Hepatocyte (in vitro differentiated cells): ENCODE measurements around the gene TRPC4.

Experiments used
- CTCF ChIP-seq: fragments of 200-600 bp; sonication (generic); IDR thresholded peaks from 2 replicates; pipeline ENCODE4 v1.5.1; 2016; ENCODE audit warnings: antibody characterized with exemption, mild to moderate bottlenecking; ENCODE audit not compliant: poor library complexity
- EZH2 ChIP-seq: fragments of 200-600 bp; sonication (generic); IDR thresholded peaks from 2 replicates; pipeline ENCODE4 v1.6.1; 2016; ENCODE audit warnings: antibody characterized with exemption, mild to moderate bottlenecking, borderline replicate concordance
- EZH2phosphoT487 ChIP-seq: fragments of 200-600 bp; sonication (generic); IDR thresholded peaks from one replicate; pipeline ENCODE4 v1.6.1; 2018; ENCODE audit warnings: antibody characterized with exemption, mild to moderate bottlenecking, low read depth, moderate library complexity; ENCODE audit not compliant: unreplicated experiment, severe bottlenecking

DNA sequence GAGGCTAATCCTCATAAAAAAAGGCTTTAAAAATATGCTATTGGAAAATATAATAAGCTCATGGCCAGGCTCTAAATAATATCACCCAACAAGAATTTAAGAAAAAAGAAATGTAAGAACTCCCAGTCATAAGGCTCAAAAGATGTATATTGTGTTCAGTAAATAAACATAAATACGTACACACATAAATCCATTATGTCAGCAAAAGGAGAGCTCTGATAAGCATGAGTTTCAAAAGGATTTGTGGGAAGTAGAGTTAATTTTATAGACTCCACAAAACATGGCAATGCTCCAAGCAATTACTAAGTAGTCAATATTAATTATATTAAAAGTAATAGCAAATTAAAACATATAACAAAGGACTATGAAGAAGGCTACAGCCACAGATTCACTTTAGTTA lies 37.3 kb upstream of the TRPC4 start:
- TF ChIP-seq CTCF (no peak), EZH2 (no peak), EZH2phosphoT487 (no peak)
